KMS-11 (cell line): ENCODE results near the gene DUS3L.
"Not testable (repeated sequence)": the region's sequence is repeated elsewhere in the genome, so short reads cannot be mapped to it uniquely, and the experiment has no call there.

ENCODE experiments used
- H2AFZ ChIP-seq: fragments of 200-600 bp; sonication (generic); 2 replicates; pipeline ENCODE4 v1.6.1; 2016; ENCODE audit warnings: antibody characterized with exemption, mixed run types, low read depth
- H3K27ac ChIP-seq: fragments of 200-600 bp; sonication (generic); 2 replicates; pipeline ENCODE4 v1.6.1; 2016; ENCODE audit warnings: mild to moderate bottlenecking, mixed run types
- H3K27me3 ChIP-seq: fragments of 200-600 bp; sonication (generic); 2 replicates; pipeline ENCODE4 v1.6.1; 2017; ENCODE audit warnings: mild to moderate bottlenecking, low read depth, mixed run types, moderate library complexity; ENCODE audit not compliant: insufficient read depth
- H3K36me3 ChIP-seq: fragments of 200-600 bp; sonication (generic); 2 replicates; pipeline ENCODE4 v1.6.1; 2017; ENCODE audit warnings: mild to moderate bottlenecking, mixed run types; ENCODE audit not compliant: insufficient read depth
- H3K4me1 ChIP-seq: fragments of 200-600 bp; sonication (generic); 2 replicates; pipeline ENCODE4 v1.6.1; 2016; ENCODE audit warnings: mild to moderate bottlenecking, low read depth, mixed run types; ENCODE audit not compliant: poor library complexity, severe bottlenecking
- H3K4me2 ChIP-seq: fragments of 200-600 bp; sonication (generic); 2 replicates; pipeline ENCODE4 v1.7.0; 2016; ENCODE audit warnings: mild to moderate bottlenecking, mixed run types
- H3K4me3 ChIP-seq: fragments of 200-600 bp; sonication (generic); IDR thresholded peaks from 2 replicates; pipeline ENCODE4 v1.6.1; 2017; ENCODE audit warnings: low read depth, low read length, mixed read lengths; ENCODE audit not compliant: insufficient read depth
- H3K79me2 ChIP-seq: fragments of 200-600 bp; sonication (generic); 2 replicates; pipeline ENCODE4 v1.6.1; 2016; ENCODE audit warnings: low read depth, mixed run types; ENCODE audit not compliant: insufficient read depth
- H3K9ac ChIP-seq: fragments of 200-600 bp; sonication (generic); 2 replicates; pipeline ENCODE4 v1.6.1; 2016; ENCODE audit warnings: mild to moderate bottlenecking, mixed run types
- H4K20me1 ChIP-seq: fragments of 200-600 bp; sonication (generic); 2 replicates; pipeline ENCODE4 v1.6.1; 2016; ENCODE audit warnings: mild to moderate bottlenecking, mixed run types; ENCODE audit not compliant: insufficient read depth
- CTCF ChIP-seq: fragments of 200-600 bp; sonication (generic); conservative IDR thresholded peaks from 2 replicates; pipeline ENCODE4 v1.6.1; 2017; ENCODE audit warnings: low read depth, mild to moderate bottlenecking, antibody characterized with exemption, low read length, moderate library complexity, mixed read lengths

Gene DUS3L

GRCh38 chr19:5782945-5783919 lies 7.7 kb downstream of the DUS3L start:
- no peak for TF ChIP-seq CTCF
- H3K27ac ChIP-seq: no peak overlapping the region
- no peaks in the 10 kb centered on the region; the same call in 1 of the 2 replicates for H3K27me3 ChIP-seq
- 0 out of 2 replicates have a peak, but pooled peaks cover 4% of the 10 kb centered on the region for H3K36me3 ChIP-seq
- no peak overlapping the region for H3K4me2 ChIP-seq
- H2AFZ ChIP-seq: no peak overlapping the region
- no peak overlapping the region for H3K4me3 ChIP-seq
- no peaks in the 10 kb centered on the region for H3K4me1 ChIP-seq
- H3K9ac ChIP-seq: no peak overlapping the region
- H3K79me2 ChIP-seq: no peaks in the 10 kb centered on the region
- H4K20me1 ChIP-seq: no peaks in the 10 kb centered on the region

DNA sequence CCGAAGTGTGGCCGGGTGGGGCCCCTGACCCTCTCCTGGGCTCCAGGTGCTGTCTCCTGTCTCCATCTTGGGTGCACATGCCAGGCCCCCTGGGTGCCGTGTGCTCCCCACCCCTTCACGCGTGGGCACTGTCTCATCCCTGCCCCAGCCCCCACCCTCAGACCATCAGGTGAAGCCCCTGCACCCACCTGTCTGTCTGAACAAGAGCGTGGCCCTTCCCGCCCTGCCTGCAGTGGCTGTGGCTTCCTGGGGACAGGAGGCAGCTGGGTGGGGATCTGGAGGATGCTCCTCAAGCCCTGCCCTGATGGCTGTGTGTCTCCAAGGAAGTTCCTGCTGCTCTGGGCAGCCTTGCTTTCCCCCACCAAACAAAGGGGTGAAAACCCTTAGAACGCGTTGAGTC lies 8.6 kb downstream of the DUS3L start:
- Histone ChIP-seq H3K79me2 (no peaks in the 10 kb centered on the region), H3K27me3 (no peaks in the 10 kb centered on the region; the same call in 1 of the 2 replicates), H3K4me2 (no peak overlapping the region), H3K36me3 (0 out of 2 replicates have a peak, but pooled peaks cover 4% of the 10 kb centered on the region), H4K20me1 (no peaks in the 10 kb centered on the region), H3K27ac (no peak overlapping the region), H3K4me3 (no peak overlapping the region), H2AFZ (no peak overlapping the region), H3K4me1 (no peaks in the 10 kb centered on the region), H3K9ac (no peak overlapping the region)
- TF ChIP-seq CTCF: no peak

GRCh38 chr19:5780916-5781315 lies 10.0 kb downstream of the DUS3L start:
- not testable (repeated sequence) for H4K20me1 ChIP-seq, H3K27me3 ChIP-seq, H3K36me3 ChIP-seq, H3K4me1 ChIP-seq, H3K9ac ChIP-seq, H3K79me2 ChIP-seq, H3K27ac ChIP-seq, H2AFZ ChIP-seq, H3K4me2 ChIP-seq, H3K4me3 ChIP-seq

DNA sequence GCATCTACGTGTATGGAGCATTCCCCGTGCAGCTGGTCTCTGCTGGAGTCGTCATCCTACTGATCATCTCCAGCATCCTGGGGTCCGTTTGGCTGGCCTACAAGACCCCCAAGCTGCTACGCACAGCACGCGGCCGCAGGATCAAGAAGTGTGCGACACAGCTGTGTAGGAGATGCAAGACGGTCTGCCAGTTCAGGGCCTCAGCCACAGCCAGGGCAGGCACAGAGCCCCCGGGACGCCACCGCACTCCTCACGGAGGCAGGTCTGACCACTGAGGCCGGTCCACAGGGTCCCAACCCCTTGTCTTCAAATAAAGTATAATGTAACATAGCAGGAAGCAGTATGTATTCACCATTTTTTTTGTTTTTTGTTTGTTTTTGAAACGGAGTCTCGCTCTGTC lies 12.6 kb downstream of the DUS3L start:
- no peaks in the 10 kb centered on the region; the same call in 1 of the 2 replicates for H3K27me3 ChIP-seq
- no peak overlapping the region for H2AFZ ChIP-seq
- H3K4me3 ChIP-seq: no peak overlapping the region
- H4K20me1 ChIP-seq: no peaks in the 10 kb centered on the region
- H3K9ac ChIP-seq: no peak overlapping the region
- no peaks in the 10 kb centered on the region for H3K79me2 ChIP-seq
- H3K4me1 ChIP-seq: no peaks in the 10 kb centered on the region
- H3K27ac ChIP-seq: no peak overlapping the region
- no peak overlapping the region for H3K4me2 ChIP-seq
- no peak for TF ChIP-seq CTCF
- H3K36me3 ChIP-seq: no peaks in the 10 kb centered on the region

DNA sequence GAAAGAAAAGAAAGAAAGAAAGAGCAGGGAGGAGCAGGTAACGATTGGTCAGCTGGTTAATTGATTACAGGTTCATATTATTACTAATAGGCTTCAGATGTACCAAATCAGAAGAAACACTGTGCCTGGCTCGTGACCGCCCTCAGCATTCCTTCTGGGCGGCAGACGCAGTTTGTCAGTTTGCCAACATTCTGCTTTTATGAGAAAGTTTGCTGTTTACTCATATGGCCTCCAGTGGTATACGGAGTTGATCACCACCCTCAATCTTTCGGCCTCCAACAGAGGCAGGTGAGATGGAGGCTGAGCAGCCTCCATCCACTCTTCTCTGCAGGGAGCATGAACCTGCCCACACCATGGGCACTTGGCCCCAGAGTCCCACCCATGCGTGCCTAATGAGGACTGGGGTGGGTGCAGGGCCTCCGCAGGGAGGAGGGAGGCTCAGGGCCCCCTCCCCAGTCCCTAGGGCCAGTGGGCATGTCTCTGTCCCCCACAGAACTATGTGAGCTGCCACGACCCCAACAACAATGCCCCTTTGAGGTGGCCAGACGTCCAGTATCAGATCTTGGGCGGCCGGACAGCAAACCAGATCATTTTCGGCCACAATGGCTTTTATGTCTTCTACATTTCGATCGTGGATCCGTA lies 15.2 kb downstream of the DUS3L start:
- H3K79me2 ChIP-seq: no peaks in the 10 kb centered on the region
- no peak overlapping the region for H3K4me3 ChIP-seq
- H3K4me2 ChIP-seq: no peak overlapping the region
- H3K27me3 ChIP-seq: no peaks in the 10 kb centered on the region; the same call in 1 of the 2 replicates
- no peak overlapping the region for H2AFZ ChIP-seq
- H3K9ac ChIP-seq: no peak overlapping the region
- H4K20me1 ChIP-seq: no peaks in the 10 kb centered on the region
- H3K4me1 ChIP-seq: no peaks in the 10 kb centered on the region
- H3K27ac ChIP-seq: no peak overlapping the region
- TF ChIP-seq CTCF: no peak
- H3K36me3 ChIP-seq: no peaks in the 10 kb centered on the region
